Upper lobe of right lung (tissue), 1 donor: ENCODE measurements around the gene HSD17B2. TPM values are rescaled to one million over a fixed set of nuclear protein-coding genes. Genes with fewer than 3 reads are reported as not detected.

Experiments
- ATAC-seq: fragments of 200-7000 bp; cut with Tn5 transposase; one replicate; pipeline ENCODE4 v1.9.1; 2020; ENCODE audit warnings: mild to moderate bottlenecking, moderate library complexity
- DNase-seq: peaks from one replicate; pipeline ENCODE4 v3.0.0-alpha.2; 2020
- H3K27ac ChIP-seq: fragments of 200-600 bp; one replicate; pipeline ENCODE4 v1.8.0; 2022
- H3K27me3 ChIP-seq: fragments of 200-600 bp; one replicate; pipeline ENCODE4 v1.8.0; 2022; ENCODE audit warnings: mild to moderate bottlenecking
- H3K36me3 ChIP-seq: fragments of 200-600 bp; one replicate; pipeline ENCODE4 v1.8.0; 2022
- H3K4me1 ChIP-seq: fragments of 200-600 bp; one replicate; pipeline ENCODE4 v1.8.0; 2022
- H3K4me3 ChIP-seq: fragments of 200-600 bp; one replicate; pipeline ENCODE4 v1.8.0; 2022; ENCODE audit warnings: mild to moderate bottlenecking
- H3K9me3 ChIP-seq: fragments of 200-600 bp; one replicate; pipeline ENCODE4 v1.8.0; 2022
- intact Hi-C: fragments of 100-400 bp; cut with DNase I; formaldehyde crosslinking; loops from one replicate; pipeline ENCODE4 v1.11.0; 2022
- total RNA-seq: library from RNA; stranded (reverse); fragmentation: NEBNext Ultra II Directional; extraction: Animal tissue kit (Norgen Biotek cat#: 25700); gene quantifications from one replicate; pipeline ENCODE4 v1.2.1, GENCODE V29; 2021
- TF ChIP-seq, protein P1 (sequence below): fragments of 200-600 bp; IDR thresholded peaks from one replicate; pipeline ENCODE4 v1.8.0; 2022; ENCODE audit warnings: antibody characterized with exemption
- donor health status: DM: no; HTN: yes; CAD: no; lungs with severe emphysema.

HSD17B2 gene
- total RNA-seq, 1 donor from 2014 or later, result 3.1 TPM

DNA sequence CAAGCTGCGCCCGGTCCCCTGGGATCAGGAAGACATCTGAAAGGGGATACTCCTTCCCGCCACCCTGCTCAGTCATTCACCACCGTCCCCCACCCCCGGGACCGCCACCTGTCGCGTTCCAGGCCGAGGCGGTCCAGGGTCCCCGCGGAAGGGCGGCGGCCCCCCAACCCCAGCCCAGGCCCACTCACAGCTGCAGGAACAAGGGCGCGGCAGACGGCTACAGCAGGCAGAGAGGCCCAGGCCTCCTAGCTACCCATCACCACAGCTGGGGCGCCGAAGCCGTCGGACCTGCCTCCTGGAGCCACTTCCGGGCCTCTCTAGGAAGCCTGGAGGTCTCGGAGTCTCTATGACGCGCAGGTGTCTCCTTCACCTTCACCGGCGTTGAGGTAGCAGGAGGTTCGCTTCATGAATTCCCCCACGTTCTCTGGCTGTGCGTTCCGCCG lies 23.8 kb upstream of the HSD17B2 start, which contains the start of gene SDR42E1:
Gene SDR42E1 (minus strand): TSS at position 272 of the 443 bp plus-strand sequence. CDS start 10,612 bp downstream, outside the sequence.
- ATAC-seq (peak; percentile 98), DNase-seq (peak; percentile 87)

DNA sequence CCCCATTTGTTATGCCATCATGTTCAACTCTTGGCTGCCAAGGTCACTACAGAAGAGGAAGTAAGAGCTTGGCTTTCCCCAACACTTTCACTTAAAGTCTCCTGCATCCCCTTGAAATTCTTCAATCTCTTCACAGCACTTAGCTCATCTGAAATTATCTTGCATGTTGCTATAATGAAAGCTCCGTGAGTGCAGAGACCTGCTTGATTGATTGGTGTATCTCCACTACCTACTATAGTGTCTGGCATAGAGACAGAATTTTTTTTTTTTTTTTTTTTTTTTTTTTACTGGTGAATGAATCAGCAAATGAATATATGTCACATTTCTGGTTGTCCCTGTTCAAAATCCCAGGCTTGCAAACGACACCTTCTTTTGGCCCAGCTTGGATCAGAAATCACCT lies 21.9 kb upstream of the HSD17B2 start:
- Histone ChIP-seq H3K4me1 (no peaks in the 10 kb centered on the region), H3K9me3 (peaks cover 7% of the 10 kb centered on the region), H3K36me3 (no peaks in the 10 kb centered on the region), H3K27ac (no peak overlapping the region), H3K4me3 (no peak overlapping the region), H3K27me3 (no peaks in the 10 kb centered on the region)
- ATAC-seq (no peak), DNase-seq (no peak)
- TF ChIP-seq, protein P1, sequence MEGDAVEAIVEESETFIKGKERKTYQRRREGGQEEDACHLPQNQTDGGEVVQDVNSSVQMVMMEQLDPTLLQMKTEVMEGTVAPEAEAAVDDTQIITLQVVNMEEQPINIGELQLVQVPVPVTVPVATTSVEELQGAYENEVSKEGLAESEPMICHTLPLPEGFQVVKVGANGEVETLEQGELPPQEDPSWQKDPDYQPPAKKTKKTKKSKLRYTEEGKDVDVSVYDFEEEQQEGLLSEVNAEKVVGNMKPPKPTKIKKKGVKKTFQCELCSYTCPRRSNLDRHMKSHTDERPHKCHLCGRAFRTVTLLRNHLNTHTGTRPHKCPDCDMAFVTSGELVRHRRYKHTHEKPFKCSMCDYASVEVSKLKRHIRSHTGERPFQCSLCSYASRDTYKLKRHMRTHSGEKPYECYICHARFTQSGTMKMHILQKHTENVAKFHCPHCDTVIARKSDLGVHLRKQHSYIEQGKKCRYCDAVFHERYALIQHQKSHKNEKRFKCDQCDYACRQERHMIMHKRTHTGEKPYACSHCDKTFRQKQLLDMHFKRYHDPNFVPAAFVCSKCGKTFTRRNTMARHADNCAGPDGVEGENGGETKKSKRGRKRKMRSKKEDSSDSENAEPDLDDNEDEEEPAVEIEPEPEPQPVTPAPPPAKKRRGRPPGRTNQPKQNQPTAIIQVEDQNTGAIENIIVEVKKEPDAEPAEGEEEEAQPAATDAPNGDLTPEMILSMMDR, result no peak
- intact Hi-C loops, result no loop called here

More for the DNA sequence above, 23.8 kb upstream of the HSD17B2 start, which contains the start of gene SDR42E1:
- H3K9me3 ChIP-seq, result peaks cover 7% of the 10 kb centered on the region
- peak within 1 kb of the TSS; percentile 52 for H3K4me3 ChIP-seq
- peak within 1 kb of the TSS; percentile 25 for H3K27ac ChIP-seq
- no peaks in the 10 kb centered on the region for H3K36me3 ChIP-seq
- H3K27me3 ChIP-seq, result no peaks in the 10 kb centered on the region
- intact Hi-C loops, result no loop called here
- TF ChIP-seq, protein P1, result no peak
- H3K4me1 ChIP-seq, result no peaks in the 10 kb centered on the region

DNA sequence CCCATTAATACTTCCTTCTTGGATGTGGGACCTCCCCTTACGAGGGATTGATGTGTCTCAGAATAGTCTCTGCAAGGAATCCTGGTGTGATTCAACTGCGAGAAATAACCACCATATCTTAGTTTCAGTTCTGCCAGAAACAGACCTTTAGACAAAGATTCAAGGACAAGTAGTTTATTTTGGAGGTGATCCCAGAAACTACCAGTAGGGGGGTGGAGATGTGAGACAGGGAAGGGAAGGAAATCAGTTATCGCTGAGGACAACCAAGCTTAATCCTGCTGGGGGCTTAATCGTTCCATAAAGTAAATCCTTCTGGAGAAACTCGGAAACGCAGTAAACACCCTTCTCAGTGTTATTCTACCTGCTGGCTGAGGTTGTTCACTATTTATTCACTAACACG lies 18.8 kb upstream of the HSD17B2 start:
- ATAC-seq (peak; percentile 56), DNase-seq (no peak)
- Histone ChIP-seq H3K36me3 (no peaks in the 10 kb centered on the region), H3K4me1 (no peaks in the 10 kb centered on the region), H3K27me3 (no peaks in the 10 kb centered on the region), H3K4me3 (no peak overlapping the region), H3K27ac (no peak overlapping the region), H3K9me3 (no peaks in the 10 kb centered on the region)
- intact Hi-C loops, result no loop called here
- TF ChIP-seq, protein P1, result peak; percentile 44

DNA sequence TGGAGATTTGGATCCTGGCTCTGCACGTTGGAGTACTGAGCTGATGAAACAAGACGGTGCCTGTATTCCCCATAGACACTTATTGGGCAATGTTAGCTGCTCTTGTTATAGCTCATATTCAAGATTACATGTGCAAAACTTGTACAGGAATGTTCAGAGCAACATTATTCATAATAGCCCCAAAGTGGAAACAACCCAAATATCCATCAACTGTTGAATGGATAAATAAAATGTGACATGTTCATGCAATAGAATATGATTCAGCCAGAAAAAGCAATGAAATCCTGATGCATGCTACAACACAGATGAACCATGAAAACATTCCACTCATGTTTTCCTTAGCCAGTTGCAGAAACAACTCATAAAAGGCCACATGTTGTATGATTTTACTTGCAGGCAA lies 18.1 kb upstream of the HSD17B2 start:
- no peak for ATAC-seq
- DNase-seq, result no peak
- TF ChIP-seq, protein P1, result no peak
- Histone ChIP-seq H3K4me1 (no peaks in the 10 kb centered on the region), H3K9me3 (no peaks in the 10 kb centered on the region), H3K27me3 (no peaks in the 10 kb centered on the region), H3K27ac (no peak overlapping the region), H3K36me3 (no peaks in the 10 kb centered on the region), H3K4me3 (no peak overlapping the region)
- intact Hi-C loops, result no loop called here

DNA sequence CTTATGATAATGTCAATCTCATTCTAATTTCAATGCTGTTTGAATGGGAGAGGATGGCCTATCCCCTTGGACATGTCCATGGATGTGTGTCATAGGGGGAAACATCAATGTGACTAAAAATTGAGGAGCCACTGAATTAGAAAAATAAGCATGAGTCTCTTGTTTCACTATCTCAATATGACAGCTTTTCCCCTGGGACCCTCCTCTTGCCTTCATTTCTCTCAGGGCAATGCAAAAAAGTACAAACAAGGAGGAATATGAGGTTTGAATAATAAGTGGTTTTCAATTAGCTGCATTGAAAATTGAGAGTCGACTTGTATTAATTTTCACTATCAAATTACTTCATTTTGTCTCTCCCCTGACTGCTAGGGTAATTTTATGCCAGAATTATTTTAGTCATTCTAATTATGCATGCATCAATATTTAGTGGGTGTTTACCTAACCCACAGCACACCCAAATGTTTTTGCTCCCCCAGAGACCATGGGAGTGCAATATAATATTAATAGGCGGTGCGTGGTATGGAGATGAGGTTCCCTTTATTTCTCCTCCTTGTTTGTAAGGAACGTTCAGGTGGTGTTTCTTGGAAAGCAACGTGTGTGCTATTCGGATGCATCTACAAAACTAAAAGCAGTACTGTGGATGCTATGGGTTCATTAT lies 17.0 kb upstream of the HSD17B2 start:
- no peaks in the 10 kb centered on the region for H3K36me3 ChIP-seq
- intact Hi-C loops, result no loop called here
- H3K9me3 ChIP-seq, result no peaks in the 10 kb centered on the region
- ATAC-seq (no peak), DNase-seq (no peak)
- no peaks in the 10 kb centered on the region for H3K27me3 ChIP-seq
- H3K4me3 ChIP-seq, result no peak overlapping the region
- TF ChIP-seq, protein P1, result no peak
- H3K4me1 ChIP-seq, result no peaks in the 10 kb centered on the region
- no peak overlapping the region for H3K27ac ChIP-seq
